Putamen (tissue), 1 donor: Measurements from ENCODE around the gene CAT.

ENCODE experiments used
- DNase-seq: peaks from one replicate; pipeline ENCODE4 v3.0.0-alpha.2; 2016; ENCODE audit warnings: low spot score

Gene CAT

DNA sequence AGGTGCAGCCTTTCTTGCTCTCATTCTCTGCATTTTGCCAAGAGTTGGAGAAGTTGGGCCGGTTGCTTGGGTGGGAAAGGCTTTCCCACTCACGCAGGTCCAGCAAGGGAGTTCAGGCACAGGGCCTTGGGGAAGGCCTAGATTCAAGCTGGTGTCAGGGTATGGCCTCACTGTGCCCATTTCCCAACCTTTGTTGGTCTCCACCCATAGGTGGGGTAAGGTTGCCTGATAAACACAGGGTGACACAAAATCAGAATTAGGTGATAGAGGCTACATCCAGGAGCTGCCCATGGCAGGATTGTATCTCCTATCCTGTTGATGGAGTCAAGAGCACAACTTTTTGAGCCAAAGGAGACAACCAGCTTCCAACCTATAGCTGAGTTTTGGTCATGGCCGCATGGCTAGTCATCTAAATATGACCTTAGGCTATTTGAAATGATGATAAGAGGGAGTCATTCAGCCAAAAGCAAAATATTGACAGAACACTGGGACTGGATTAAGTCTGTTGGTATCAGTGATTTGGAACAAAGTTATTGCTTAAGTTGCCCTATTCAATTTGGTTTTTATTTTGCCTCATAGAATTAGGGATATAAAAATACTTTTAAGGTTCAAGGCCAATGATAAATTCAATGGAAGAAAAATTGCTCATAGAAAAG is 20.9 kb downstream of the CAT start:
- no peak for DNase-seq

DNA sequence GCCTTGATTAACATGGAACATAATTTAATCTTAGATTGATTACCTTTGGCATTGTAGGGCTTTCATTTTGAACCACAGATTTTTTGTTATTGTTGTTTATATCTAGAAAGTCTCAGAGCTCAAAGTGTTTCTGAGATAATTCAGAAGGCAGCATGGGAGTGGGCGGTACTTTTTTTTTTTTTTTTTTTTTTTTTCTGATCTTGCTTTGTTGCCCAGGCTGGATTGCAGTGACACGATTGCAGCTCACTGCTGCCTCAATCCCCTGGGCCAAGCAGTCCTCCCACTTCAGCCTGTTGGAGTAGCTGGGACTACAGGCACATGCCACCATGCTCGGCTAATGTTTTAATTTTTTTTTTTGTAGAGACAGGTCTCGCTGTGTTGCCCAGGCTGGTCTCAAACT is 21.5 kb downstream of the CAT start:
- no peak for DNase-seq

- no peak for DNase-seq
Observed at GRCh38 chr11:34461215-34461614, 22.5 kb downstream of the CAT start.

DNA sequence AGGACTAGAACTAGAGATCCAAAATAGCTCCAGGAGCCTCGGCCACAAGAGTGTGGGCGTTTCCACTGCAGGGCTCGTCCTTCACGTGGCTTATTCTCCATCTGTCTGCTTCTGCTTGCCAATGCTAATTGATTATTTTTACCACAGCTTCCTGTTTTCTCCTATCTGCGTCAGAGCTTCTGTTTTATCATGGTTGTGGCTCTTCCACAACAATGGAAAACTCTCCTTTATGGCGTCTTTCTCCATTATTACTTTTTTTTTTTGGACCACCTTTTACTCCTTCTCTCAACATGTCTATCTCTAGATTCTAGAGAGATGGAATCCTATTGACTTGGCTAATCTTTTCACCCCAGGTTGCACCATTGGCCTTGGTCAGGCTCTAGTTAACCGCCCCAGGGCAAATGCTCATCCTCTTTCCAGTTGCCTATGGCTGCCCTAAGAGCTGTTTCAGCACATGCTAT is 25.9 kb downstream of the CAT start:
- no peak for DNase-seq

DNA sequence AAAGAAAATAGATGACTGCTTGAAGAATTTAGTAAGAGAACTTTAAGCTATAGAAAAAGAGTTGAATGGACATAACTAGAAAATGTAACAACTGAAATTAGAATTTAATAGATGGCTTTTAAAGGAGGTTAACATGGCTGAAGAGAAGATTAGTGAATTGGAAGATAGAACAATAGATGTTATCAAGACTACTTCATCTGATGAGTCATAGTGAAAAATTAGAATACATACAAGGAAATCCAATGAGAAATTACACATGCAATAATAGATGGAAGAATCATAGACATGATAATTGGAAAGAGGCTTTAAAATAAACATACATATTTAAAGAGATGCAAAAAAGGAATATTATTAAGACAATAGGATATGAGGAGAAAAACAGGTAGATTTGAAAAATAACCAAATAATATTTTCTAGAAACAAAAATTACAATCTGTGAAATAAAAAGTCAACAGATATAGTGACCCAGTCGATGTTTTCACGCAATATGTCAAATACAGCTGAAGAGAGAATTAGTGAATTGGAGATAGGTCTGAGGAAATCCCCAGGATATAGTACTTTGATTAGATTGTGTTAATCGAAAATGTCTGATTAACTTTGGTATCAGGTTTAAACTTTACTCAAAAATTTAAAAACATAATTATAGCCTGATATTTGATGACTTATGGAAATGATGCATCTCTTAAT is 28.2 kb downstream of the CAT start:
- DNase-seq, result no peak

DNA sequence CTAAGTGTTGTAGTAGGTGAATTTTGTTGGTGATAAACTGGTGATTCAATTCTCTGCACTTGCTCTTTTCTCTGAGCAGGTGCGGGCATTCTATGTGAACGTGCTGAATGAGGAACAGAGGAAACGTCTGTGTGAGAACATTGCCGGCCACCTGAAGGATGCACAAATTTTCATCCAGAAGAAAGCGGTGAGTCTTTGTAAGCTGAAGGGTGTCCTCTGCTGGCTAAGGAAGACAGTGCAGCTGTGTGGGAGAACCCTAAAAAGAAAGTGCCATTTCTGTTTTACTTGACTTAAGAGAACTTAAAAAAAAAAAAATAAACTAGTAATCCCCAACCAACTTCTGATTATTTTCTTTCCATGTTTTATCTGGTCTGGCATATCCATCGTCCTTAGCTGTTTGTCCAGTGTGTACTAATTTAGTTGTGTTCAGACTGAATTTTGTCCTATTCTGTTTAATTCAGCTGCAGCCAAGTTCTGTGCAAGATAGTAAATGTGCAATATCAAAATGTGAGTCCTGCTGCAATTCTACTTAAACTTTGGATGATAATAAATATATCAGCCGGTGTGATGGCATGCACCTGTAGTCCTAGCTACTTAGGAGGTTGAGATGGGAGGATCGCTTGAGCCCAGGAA is 29.6 kb downstream of the CAT start:
- DNase-seq, result no peak

DNA sequence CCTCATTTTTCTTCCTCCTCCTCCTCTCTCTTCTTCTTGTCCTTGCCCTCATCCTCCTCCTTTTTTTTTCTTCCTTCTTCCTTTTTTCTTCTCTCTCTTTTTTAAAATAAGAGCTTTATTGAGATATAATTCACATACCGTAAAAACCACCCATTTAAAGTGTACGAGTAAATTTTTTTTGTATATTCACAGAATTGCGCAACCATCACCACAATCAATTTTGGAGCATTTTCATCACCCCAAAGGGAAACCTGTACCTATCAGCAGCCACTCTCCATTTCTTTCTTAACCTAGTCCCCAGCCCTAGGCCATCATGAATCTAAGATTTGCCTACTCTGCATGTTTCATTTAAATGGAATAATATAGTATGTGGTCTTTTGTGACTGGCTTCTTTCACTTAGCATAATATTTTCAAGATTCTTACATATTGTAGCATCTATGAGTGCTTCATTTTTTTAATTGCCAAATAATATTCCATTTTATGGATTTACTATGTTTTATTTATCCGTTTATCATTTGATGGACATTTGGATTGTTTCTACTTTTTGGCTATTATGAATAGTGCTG is 35.0 kb downstream of the CAT start:
- DNase-seq, result no peak

GRCh38 chr11:34475656-34476055 is 36.9 kb downstream of the CAT start:
- no peak for DNase-seq

DNA sequence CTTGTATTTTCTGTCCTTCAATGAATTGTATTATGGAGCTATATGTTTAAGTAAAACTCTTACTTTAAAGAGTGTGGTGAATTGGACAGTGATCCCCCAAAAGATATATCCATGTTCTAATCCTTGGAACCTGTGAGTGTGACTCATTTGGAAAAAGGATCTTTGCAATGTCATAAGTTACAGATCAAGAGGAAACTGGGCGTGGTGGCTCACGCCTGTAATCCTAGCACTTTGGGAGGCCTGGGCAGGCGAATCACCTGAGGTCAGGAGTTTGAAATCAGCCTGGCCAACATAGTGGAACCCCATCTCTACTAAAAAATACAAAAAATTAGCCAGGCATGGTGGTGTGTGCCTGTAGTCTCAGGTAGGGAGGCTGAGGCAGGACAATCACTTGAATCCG is 38.1 kb downstream of the CAT start:
- DNase-seq, result no peak

DNA sequence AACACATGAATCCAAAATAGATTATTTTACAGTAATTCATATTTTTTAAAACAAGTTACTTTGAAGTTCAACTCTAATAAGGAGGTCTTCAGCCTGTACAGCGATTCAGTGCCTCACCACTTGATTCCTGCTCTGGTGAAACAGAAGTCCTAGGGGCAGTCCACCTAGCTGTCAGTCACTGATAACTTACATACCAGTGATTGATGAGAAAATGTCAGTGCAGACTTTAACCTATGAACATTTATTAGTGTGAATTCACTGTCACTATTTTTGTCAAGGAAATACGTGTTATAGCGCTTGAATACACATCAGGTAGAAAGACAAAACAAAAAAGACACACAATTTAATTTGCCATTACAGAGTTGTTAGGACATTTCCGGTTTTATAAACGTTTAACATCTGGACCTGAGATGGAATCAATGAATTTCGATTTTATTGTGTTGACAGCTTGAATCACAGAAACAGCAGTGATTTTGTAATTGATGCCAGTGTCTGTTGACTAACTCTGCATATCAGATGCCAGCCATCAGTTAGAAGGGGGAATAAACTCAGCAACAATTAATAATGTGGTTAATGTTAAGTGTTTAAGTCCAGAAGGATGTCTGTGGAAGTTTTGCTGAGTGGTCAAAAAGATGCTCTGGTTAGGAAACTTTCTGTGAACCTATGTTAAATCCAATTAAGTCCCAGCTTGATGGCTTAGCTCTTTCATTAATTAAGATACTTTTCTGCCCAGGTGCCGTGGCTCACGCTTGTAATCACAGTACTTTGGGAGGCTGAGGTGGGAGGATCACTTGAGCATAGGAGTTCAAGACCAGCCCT is 40.3 kb downstream of the CAT start:
- DNase-seq, result no peak

DNA sequence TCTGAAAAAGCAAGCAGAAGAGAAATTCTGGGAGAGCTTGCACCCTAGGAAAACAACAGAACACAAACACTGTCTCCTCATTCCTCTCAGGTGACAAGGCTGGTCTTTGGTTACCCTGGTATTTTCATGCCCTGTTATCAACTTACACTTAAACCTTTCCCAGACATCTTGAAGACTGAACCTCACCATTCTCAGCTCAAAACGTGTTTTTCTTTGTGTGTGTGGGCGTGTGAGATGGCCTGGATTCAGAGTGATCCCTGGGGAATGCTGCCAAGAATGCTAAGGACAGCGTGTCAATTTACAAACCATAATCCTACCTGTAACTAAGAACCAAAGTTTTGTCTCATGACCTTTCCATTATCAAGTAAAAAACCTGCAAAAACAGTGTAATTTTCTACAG is 41.6 kb downstream of the CAT start:
- no peak for DNase-seq

DNA sequence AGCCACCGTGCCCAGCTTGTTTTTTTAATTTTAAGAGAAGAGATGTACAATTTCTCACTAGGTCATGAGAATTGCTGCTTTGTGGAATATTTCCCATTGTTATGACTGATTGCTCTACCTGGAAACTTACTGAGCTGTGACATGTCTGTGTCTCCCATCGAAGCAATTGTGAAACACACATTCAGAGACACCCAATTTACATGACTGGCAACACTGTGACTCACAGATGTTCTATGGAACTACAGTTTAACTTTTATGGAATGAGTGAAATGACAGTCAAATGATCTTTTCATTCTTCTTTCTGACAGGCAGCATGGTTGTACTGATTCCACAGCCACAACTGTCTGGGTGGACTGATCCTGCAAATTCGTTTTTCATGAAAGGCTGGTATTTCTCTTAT is 42.6 kb downstream of the CAT start:
- peak; percentile 8 for DNase-seq

- no peak for DNase-seq
Observed at GRCh38 chr11:34483106-34483874, 44.6 kb downstream of the CAT start.

- no peak for DNase-seq
Observed at GRCh38 chr11:34487430-34487829, 48.7 kb downstream of the CAT start.

GRCh38 chr11:34488855-34489557 is 50.3 kb downstream of the CAT start:
- no peak for DNase-seq

DNA sequence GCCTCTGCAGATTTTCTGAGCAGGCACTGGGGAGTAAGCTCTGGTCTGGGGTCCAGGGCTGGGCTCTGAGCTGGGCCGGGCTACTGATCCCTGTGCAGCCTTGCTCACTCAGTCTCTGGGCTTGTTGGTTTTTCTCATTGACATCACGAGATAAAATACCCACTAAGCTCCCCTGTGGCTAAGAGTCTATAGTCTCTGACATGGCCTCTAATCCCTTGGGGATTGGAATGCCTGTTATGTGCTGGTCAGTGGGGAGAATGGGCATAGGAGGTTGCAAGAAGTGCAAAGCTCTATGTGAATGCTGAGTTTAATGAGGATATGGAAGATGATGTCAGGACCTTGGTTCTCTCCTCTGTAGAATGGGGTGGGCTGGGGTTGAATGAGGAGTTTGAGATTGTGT is 51.6 kb downstream of the CAT start:
- no peak for DNase-seq

DNA sequence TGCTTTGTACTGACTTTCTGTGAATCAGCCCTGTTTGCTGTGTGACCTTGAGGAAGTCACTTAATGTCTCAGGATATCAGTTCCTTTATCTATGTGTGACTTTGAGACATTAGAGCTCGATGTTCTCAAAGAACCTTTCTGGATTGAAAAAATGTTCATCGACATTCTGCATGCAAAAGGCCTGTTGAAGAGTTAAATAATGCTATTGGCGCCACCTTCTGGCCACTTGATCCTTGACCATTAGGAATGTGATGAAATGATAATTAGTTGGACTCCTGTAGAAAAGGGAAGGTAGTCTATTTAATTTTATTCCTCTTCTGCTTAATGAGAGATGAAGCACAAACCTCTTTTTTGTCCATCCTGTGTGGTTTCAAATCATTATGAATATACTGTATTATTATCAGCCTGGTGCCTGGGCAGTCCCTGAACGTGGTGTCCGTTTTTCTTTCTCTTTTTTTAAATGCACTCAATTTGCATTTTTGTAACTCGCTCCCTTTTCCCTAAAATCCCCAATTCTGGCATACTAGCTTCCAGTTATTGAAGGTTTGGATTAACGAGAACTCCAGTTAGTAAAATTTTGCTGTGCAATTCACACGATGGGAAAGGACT is 54.2 kb downstream of the CAT start:
- DNase-seq, result peak; percentile 49

DNA sequence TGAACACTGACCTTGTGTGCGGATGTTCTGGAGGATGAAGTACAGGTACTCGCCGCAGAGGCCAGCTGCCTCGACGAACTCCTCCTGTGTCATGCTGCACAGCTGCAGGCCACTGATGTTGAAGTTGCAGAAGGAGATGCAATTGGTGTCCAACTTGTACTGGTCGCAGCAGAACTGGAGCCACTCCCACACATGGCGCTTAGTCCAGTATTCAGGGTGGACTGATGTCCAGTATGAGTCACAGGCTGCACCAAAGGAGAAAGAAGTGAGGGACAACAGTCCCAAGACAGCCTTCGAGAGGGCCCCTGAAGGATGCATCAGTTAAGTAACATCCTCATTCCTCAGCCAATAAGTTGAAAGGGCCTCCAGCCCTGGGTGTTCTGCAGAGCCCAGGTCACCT is 54.7 kb downstream of the CAT start:
- no peak for DNase-seq

DNA sequence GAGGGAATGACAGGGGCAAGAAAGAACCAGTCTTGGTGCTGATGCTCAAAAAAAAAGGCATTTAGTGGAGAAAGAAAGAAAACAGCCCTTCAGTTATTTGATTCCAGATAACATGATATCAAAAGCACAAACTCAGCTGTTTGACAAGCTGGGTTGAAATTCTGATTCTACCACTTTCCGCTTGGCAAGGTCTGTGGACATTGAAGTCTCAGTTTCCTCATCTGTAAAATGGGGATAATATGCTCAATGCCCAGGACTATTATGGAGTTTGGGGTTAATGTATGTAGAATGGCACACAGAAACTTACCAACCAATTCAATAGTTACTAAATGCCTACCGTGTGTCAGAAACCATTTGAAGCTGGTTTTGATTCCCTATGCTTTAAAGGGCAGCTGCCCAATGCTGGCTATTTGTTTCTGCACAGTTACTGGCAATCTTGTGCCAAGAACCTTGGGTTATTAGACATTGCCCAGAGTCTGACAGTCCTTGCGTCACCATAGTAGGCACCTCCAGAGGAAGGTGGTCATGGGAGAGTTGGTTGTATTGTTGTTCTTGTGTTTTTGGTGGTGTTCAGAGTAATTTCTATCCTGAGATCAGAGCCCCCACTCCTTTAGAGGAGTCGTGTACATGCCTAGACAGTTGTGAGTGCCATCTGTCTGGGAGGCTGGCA is 55.3 kb downstream of the CAT start:
- no peak for DNase-seq

- DNase-seq, result no peak
Observed at GRCh38 chr11:34495239-34495723, 56.5 kb downstream of the CAT start.
